CD4-positive, CD25-positive, alpha-beta regulatory T cell (primary cell): ENCODE results near the gene EPHA6. TPM values are rescaled to one million over a fixed set of nuclear protein-coding genes. Genes with fewer than 3 reads are reported as not detected.

Experiments
- ATAC-seq, 2 donors: fragments of 150-1000 bp; cut with Tn5 transposase; one replicate each; pipeline ENCODE4 v1.10.0; 2021; ENCODE audit warnings: low read depth in 2 of 2, moderate number of reproducible peaks in 2 of 2, moderate library complexity in 1 of 2
- DNase-seq, 3 donors: peaks; one replicate each; pipeline versions ENCODE4 v3.0.0 to v3.0.0-alpha.2; 2012 to 2022; ENCODE audit warnings: mixed read lengths in 1 of 3
- H3K27ac ChIP-seq: one replicate; pipeline ENCODE4 v1.7.0; 2013; ENCODE audit warnings: mild to moderate bottlenecking, low read length; ENCODE audit not compliant: insufficient read depth, poor library complexity, severe bottlenecking
- H3K27me3 ChIP-seq: one replicate; pipeline ENCODE4 v1.7.0; 2013; ENCODE audit warnings: low read length; ENCODE audit not compliant: control insufficient read depth, insufficient read depth
- H3K36me3 ChIP-seq: one replicate; pipeline ENCODE4 v1.7.0; 2013; ENCODE audit warnings: mild to moderate bottlenecking, low read length, moderate library complexity; ENCODE audit not compliant: control insufficient read depth, insufficient read depth
- H3K4me1 ChIP-seq: 2 replicates; pipeline ENCODE4 v1.7.0; 2013; ENCODE audit warnings: mild to moderate bottlenecking, low read length; ENCODE audit not compliant: insufficient read depth, control insufficient read depth, poor library complexity, severe bottlenecking
- H3K4me3 ChIP-seq: one replicate; pipeline ENCODE4 v1.7.0; 2013; ENCODE audit warnings: low read depth, mild to moderate bottlenecking, low read length, moderate library complexity
- H3K9me3 ChIP-seq, 2 experiments: 1 replicate in 1 of 2; 2 replicates in 1 of 2; pipeline ENCODE4 v1.7.0; 2013; ENCODE audit warnings: low read length in 2 of 2, mild to moderate bottlenecking in 1 of 2, moderate library complexity in 1 of 2; ENCODE audit not compliant: control insufficient read depth in 2 of 2
- H3K27ac Mint-ChIP-seq, 3 donors: one replicate each; pipeline ENCODE4 v1.8.0; 2020 to 2022; ENCODE audit warnings: mild to moderate bottlenecking in 3 of 3, mixed read lengths in 3 of 3, moderate library complexity in 2 of 3
- H3K27me3 Mint-ChIP-seq: one replicate; pipeline ENCODE4 v1.8.0; 2022; ENCODE audit warnings: mild to moderate bottlenecking, mixed read lengths
- H3K36me3 Mint-ChIP-seq: one replicate; pipeline ENCODE4 v1.8.0; 2020; ENCODE audit warnings: mixed read lengths
- H3K4me1 Mint-ChIP-seq, 4 donors: one replicate each; pipeline ENCODE4 v1.8.0; 2020 to 2022; ENCODE audit warnings: mixed read lengths in 4 of 4, mild to moderate bottlenecking in 1 of 4
- H3K4me3 Mint-ChIP-seq, 4 donors: one replicate each; pipeline ENCODE4 v1.8.0; 2020 to 2022; ENCODE audit warnings: mild to moderate bottlenecking in 4 of 4, mixed read lengths in 4 of 4, moderate library complexity in 3 of 4
- H3K9me3 Mint-ChIP-seq, 7 donors: one replicate each; pipeline ENCODE4 v1.8.0; 2020 to 2022; ENCODE audit warnings: mixed read lengths in 7 of 7, mild to moderate bottlenecking in 3 of 7, moderate library complexity in 2 of 7
- polyA plus RNA-seq, 4 donors: library from polyadenylated mRNA; unstranded; fragments of 300-500 nt; fragmentation: Illumina TruSeq; gene quantifications; one replicate each; pipeline ENCODE4 v1.2.3, GENCODE V29; 2021
- total RNA-seq: library from RNA; stranded (reverse); gene quantifications from one replicate; pipeline ENCODE4 v1.2.3, GENCODE V29; 2022

EPHA6 gene
- total and polyA plus RNA-seq, 5 donors from 2014 or later: not detected

- Mint-ChIP-seq H3K9me3 (peaks cover 0 to 5% (median 0%) of the 10 kb centered on the region in 7 donors), H3K27me3 (no peaks in the 10 kb centered on the region), H3K36me3 (no peaks in the 10 kb centered on the region), H3K4me3 (no peak overlapping the region), H3K27ac (no peak overlapping the region), H3K4me1 (no peaks in the 10 kb centered on the region)
- Histone ChIP-seq H3K9me3 (no peaks in the 10 kb centered on the region), H3K4me1 (no peaks in the 10 kb centered on the region), H3K27ac (no peak overlapping the region), H3K4me3 (no peak overlapping the region), H3K27me3 (no peaks in the 10 kb centered on the region), H3K36me3 (no peaks in the 10 kb centered on the region)
- no peak for ATAC-seq
- DNase-seq: no peak
Measured at GRCh38 chr3:97037294-97037943, 223.0 kb downstream of the EPHA6 start.

- no peaks in the 10 kb centered on the region for H3K4me1 Mint-ChIP-seq
Measured at GRCh38 chr3:97043411-97043810, 229.0 kb downstream of the EPHA6 start.

GRCh38 chr3:97057365-97057764 is 243.0 kb downstream of the EPHA6 start:
- H3K4me3 ChIP-seq: no peak overlapping the region
- H3K27ac ChIP-seq: no peak overlapping the region
- no peak overlapping the region for H3K27ac Mint-ChIP-seq
- DNase-seq (no peak), ATAC-seq (no peak)
- H3K4me1 Mint-ChIP-seq: no peaks in the 10 kb centered on the region
- H3K36me3 Mint-ChIP-seq: no peaks in the 10 kb centered on the region
- H3K4me3 Mint-ChIP-seq: no peak overlapping the region
- H3K4me1 ChIP-seq: no peaks in the 10 kb centered on the region
- peaks cover 0 to 3% of the 10 kb centered on the region in 2 experiments for H3K9me3 ChIP-seq
- H3K9me3 Mint-ChIP-seq: peaks cover 0 to 6% (median 3%) of the 10 kb centered on the region in 7 donors
- H3K27me3 ChIP-seq: no peaks in the 10 kb centered on the region
- H3K27me3 Mint-ChIP-seq: no peaks in the 10 kb centered on the region
- H3K36me3 ChIP-seq: no peaks in the 10 kb centered on the region

More at GRCh38 chr3:97043411-97043810, 229.0 kb downstream of the EPHA6 start:
- DNase-seq (no peak), ATAC-seq (no peak)
- Histone ChIP-seq H3K27me3 (no peaks in the 10 kb centered on the region), H3K4me3 (no peak overlapping the region), H3K9me3 (no peaks in the 10 kb centered on the region), H3K4me1 (no peaks in the 10 kb centered on the region), H3K36me3 (no peaks in the 10 kb centered on the region), H3K27ac (no peak overlapping the region)
- Mint-ChIP-seq H3K27me3 (no peaks in the 10 kb centered on the region), H3K9me3 (peaks cover 0 to 5% (median 0%) of the 10 kb centered on the region in 7 donors), H3K27ac (no peak overlapping the region), H3K4me3 (no peak overlapping the region), H3K36me3 (no peaks in the 10 kb centered on the region)

DNA sequence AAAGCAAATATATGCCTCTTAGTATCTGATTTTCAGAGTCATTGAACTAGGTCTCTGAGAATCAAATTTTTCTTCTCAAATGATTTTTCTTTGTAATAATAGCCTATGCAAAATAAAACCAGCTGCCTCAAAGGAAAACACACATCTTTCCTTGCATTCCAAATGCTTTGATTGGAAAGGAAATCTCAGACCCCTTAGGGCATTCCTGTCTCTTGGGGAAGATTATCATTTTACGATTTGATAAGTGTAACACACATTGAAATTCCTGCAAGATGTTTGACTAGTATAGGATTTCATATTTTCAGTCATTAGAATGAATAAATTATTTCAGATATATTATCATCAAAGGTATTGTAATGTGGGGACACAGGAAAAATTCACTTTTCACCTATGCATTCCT is 244.8 kb downstream of the EPHA6 start:
- H3K9me3 Mint-ChIP-seq: peaks cover 0 to 12% (median 3%) of the 10 kb centered on the region in 7 donors

DNA sequence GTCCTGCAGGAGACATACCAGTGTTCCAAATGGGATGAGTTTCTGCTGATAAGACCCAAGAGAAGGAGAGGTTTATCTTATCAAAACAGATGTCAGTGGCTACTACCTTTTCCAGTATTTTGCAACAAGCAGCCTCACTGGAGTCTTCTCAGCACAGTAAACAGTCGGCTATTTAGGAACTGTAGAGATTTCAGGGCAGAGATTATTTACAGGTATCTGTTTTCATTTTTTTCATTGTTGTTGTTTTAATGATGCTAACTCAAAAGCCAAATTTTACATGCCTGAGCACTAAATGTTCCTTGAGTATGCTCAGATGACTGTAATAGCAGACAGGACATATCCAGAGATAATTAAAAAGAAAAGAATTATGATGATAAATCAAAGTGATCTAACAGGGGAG is 252.1 kb downstream of the EPHA6 start:
- ATAC-seq (no peak), DNase-seq (no peak)
- H3K4me1 Mint-ChIP-seq: no peaks in the 10 kb centered on the region
- H3K27ac Mint-ChIP-seq: no peak overlapping the region
- no peaks in the 10 kb centered on the region for H3K36me3 Mint-ChIP-seq
- Histone ChIP-seq H3K4me3 (no peak overlapping the region), H3K9me3 (peaks cover 3% of the 10 kb centered on the region in 2 experiments), H3K27me3 (no peaks in the 10 kb centered on the region), H3K27ac (no peak overlapping the region), H3K36me3 (no peaks in the 10 kb centered on the region), H3K4me1 (no peaks in the 10 kb centered on the region)
- H3K27me3 Mint-ChIP-seq: no peaks in the 10 kb centered on the region
- peak overlapping the region in 1 of 4 donors; percentile 21 for H3K4me3 Mint-ChIP-seq
- H3K9me3 Mint-ChIP-seq: peaks cover 0 to 11% (median 2%) of the 10 kb centered on the region in 7 donors

More for the DNA sequence above, 244.8 kb downstream of the EPHA6 start:
- H3K27ac ChIP-seq: no peak overlapping the region
- Mint-ChIP-seq H3K4me1 (no peaks in the 10 kb centered on the region), H3K4me3 (no peak overlapping the region), H3K27me3 (no peaks in the 10 kb centered on the region), H3K36me3 (no peaks in the 10 kb centered on the region), H3K27ac (no peak overlapping the region)
- no peaks in the 10 kb centered on the region for H3K4me1 ChIP-seq
- H3K9me3 ChIP-seq: peaks cover 3% of the 10 kb centered on the region in 2 experiments
- H3K27me3 ChIP-seq: no peaks in the 10 kb centered on the region
- no peak for ATAC-seq
- DNase-seq: no peak
- H3K36me3 ChIP-seq: no peaks in the 10 kb centered on the region
- no peak overlapping the region for H3K4me3 ChIP-seq

DNA sequence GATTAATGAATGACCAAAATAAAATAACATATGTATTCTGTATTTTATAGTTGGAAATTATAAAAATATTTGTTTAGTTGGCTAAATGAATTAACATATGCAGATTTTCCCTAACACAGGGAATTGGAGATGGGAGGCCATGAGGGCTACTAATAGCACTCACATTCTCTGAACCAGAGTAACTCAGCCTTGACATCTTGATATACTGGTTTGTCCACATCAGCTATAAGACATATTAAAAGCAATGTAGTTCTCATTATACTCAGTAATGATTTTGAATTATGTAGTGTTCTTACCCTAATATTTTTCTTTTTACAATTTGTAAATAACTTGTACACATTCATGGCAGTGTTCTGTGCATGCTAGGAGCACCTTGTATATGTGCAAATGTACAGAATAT is 255.9 kb downstream of the EPHA6 start:
- Histone ChIP-seq H3K4me1 (no peaks in the 10 kb centered on the region), H3K27ac (no peak overlapping the region), H3K4me3 (no peak overlapping the region), H3K36me3 (no peaks in the 10 kb centered on the region), H3K9me3 (no peaks in the 10 kb centered on the region), H3K27me3 (no peaks in the 10 kb centered on the region)
- no peaks in the 10 kb centered on the region for H3K27me3 Mint-ChIP-seq
- no peaks in the 10 kb centered on the region for H3K36me3 Mint-ChIP-seq
- no peak overlapping the region for H3K27ac Mint-ChIP-seq
- H3K9me3 Mint-ChIP-seq: peaks cover 0 to 7% (median 4%) of the 10 kb centered on the region in 7 donors
- ATAC-seq (no peak), DNase-seq (no peak)
- H3K4me3 Mint-ChIP-seq: no peak overlapping the region
- H3K4me1 Mint-ChIP-seq: no peaks in the 10 kb centered on the region

GRCh38 chr3:97074546-97074945 is 260.2 kb downstream of the EPHA6 start:
- Histone ChIP-seq H3K27ac (no peak overlapping the region), H3K36me3 (no peaks in the 10 kb centered on the region), H3K27me3 (no peaks in the 10 kb centered on the region), H3K4me3 (no peak overlapping the region), H3K4me1 (no peaks in the 10 kb centered on the region), H3K9me3 (no peaks in the 10 kb centered on the region)
- Mint-ChIP-seq H3K4me1 (no peaks in the 10 kb centered on the region), H3K4me3 (no peak overlapping the region), H3K27ac (no peak overlapping the region), H3K9me3 (peaks cover 0 to 6% (median 3%) of the 10 kb centered on the region in 7 donors), H3K27me3 (no peaks in the 10 kb centered on the region), H3K36me3 (no peaks in the 10 kb centered on the region)
- DNase-seq (no peak), ATAC-seq (no peak)

DNA sequence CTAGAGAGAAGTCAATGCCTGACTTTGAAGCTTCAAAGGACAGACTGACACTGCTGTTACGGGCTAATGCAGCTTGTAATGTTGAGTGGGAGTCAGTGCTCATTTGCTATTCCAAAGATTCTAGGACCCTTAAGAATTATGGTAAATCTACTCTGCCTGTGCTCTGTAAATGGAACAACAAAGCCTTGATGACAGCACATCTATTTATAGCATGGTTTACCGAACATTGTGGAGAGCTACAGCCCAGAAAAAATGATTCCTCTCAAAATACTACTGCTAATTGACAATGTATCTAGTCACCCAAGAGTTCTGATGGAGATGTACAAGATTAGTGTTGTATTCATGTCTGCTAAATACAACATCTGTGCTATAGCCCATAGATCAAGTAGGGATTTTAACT is 262.3 kb downstream of the EPHA6 start:
- no peak for DNase-seq
- H3K4me3 Mint-ChIP-seq: no peak overlapping the region

More for the DNA sequence above, 262.3 kb downstream of the EPHA6 start:
- Mint-ChIP-seq H3K4me1 (no peaks in the 10 kb centered on the region), H3K36me3 (no peaks in the 10 kb centered on the region), H3K27me3 (no peaks in the 10 kb centered on the region), H3K27ac (no peak overlapping the region), H3K9me3 (peaks cover 0 to 5% (median 3%) of the 10 kb centered on the region in 7 donors)
- H3K4me1 ChIP-seq: no peaks in the 10 kb centered on the region
- no peak overlapping the region for H3K27ac ChIP-seq
- no peaks in the 10 kb centered on the region for H3K36me3 ChIP-seq
- no peak overlapping the region for H3K4me3 ChIP-seq
- no peak for ATAC-seq
- H3K27me3 ChIP-seq: no peaks in the 10 kb centered on the region
- H3K9me3 ChIP-seq: no peaks in the 10 kb centered on the region
